ENCODE data around the gene TRPV4.

DNA sequence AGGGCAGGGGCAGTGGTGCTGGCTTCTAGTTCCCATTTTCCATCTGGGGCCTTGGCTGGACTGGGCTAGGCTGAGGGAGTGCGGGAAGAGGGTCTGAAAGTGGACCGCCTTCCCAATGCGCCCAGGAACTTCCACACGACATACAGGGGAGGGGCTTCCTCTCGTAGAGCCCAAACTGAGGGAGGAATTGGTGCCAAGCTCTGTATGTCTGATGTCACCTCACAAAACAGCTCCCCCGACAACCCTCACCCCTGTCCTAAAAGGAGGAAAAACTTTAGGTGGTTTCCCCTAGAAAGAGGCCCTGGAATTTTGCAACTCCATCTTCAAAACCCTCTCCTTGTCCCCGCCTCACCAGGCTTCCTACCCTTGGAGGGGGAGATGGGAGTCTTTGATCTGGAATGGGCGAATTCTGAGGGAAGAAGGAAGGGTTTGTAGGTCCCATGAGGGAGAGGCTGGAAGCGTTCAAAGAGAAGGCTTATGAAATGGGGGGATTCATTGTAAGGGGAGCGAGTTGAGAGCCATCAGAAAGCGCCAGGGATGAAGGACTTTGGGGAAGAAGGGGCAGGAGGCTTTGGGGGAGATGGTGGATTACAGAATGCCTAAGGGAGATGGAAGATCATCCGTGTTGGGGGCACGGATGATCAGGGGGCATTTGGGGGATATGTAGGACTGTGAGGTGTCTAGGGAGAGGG, 46.3 kb upstream of the TRPV4 start:
- TF ChIP-seq, protein P1, sequence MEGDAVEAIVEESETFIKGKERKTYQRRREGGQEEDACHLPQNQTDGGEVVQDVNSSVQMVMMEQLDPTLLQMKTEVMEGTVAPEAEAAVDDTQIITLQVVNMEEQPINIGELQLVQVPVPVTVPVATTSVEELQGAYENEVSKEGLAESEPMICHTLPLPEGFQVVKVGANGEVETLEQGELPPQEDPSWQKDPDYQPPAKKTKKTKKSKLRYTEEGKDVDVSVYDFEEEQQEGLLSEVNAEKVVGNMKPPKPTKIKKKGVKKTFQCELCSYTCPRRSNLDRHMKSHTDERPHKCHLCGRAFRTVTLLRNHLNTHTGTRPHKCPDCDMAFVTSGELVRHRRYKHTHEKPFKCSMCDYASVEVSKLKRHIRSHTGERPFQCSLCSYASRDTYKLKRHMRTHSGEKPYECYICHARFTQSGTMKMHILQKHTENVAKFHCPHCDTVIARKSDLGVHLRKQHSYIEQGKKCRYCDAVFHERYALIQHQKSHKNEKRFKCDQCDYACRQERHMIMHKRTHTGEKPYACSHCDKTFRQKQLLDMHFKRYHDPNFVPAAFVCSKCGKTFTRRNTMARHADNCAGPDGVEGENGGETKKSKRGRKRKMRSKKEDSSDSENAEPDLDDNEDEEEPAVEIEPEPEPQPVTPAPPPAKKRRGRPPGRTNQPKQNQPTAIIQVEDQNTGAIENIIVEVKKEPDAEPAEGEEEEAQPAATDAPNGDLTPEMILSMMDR (IDR thresholded peaks at IDR 0.05) = no peak
- TF ChIP-seq POLR2A (IDR thresholded peaks at IDR 0.05) = no peak
